GM21717 (cell line): Measurements from ENCODE around the gene PTPRT.
"Not testable (repeated sequence)": the region's sequence is repeated elsewhere in the genome, so short reads cannot be mapped to it uniquely, and the experiment has no call there.

ENCODE experiments used
- ATAC-seq: cut with Tn5 transposase; IDR thresholded peaks from one replicate; pipeline ENCODE4 v1.9.1; 2021; ENCODE audit warnings: mild to moderate bottlenecking, moderate library complexity; ENCODE audit not compliant: unreplicated experiment

Gene PTPRT

DNA sequence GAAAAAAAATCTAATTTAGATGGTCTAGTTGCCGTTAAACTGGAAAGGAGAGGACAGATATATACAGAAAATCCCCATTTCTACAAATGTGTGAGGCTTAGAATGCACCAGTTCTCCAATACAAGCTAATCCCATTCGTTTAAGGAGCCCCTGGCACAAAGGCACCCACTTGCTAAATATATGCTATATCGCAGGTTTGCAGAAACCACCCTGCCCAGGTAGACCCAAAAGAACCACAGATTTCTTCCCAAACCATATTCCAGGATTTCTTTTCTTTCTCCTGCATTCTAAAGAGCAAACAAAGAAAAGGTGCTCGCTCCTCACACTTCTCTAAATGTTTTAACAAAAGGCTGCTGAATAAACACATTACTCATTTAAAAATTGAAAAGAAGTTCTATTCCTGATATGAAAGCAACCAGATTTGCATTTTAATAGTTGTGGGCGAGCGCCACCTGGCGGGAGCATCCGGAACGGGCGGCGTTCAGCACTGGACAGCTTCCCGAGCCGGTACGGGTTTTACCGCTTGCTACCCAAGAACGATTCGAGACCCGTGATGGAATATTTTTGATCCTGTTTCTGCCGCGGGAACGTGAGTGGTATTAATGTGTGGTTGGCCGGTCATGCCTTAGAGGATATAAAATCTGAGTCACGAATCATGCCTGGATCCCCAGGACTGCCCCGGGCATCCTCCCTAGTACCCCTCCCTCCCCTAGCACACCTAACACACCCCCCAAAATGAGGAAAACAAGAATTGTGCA is 2.1 kb downstream of the PTPRT start:
- ATAC-seq, result no peak

DNA sequence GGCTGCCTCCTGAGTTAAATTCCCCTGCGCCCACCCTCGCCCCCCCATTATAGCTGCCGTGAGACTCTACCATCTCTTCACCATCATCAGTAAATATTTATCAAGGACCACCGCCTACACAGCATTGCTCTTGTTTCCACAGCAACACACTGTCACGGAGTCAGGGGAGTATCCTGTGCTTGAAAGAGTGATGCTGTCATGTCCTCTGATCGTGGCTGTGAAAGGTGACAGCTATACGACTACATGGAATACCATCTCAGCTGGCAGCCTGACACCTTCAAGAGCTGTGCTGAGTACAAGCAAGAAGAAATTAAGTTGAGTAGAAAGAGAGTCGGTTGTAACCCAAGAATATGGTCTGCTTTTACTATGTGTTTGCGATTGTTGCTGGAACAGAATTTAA is 3.4 kb downstream of the PTPRT start:
- ATAC-seq, result no peak

DNA sequence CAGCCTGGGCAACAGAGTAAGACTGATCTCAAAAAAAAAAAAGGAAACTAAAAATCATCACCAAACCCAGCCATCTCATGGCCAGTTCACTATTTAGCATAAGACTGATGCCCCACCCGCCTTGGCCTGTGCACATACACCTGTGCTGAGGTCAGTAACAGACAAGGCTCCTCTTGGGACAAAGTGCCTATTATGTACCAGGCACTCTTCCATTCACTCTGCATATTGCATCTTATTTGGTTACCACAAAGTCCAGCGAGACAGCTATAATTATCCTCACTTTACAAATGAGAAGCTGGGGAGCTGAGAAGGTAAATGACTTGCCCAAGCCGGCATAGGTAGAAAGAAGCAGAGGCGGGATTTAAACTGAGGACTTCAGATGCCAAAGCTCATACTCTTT is 3.8 kb downstream of the PTPRT start:
- ATAC-seq, result no peak

DNA sequence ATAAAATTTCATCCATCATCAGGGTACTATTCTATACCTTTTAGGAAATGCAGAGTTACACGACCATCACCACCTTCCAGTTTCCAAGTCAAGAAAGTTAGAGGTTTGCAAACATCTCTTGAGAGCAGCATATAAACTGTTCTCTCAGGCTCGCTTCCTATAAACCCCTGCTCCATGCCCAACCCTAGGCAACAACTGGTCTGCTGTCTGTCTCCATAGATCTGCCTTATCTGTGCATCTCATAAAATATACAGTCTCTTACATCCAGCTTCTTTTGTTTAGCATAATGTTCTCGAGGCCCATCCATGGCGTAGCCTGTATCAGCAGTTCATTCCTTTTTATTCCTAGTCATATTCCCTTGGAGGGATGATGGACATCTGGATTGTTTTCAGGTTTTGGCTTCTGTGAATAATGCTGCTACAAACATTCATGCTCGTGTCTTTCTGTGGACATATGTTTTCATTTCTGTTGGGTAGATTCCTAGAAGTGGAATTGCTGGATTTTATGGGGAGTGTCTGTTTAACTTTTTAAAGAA is 6.1 kb downstream of the PTPRT start:
- ATAC-seq, result no peak

DNA sequence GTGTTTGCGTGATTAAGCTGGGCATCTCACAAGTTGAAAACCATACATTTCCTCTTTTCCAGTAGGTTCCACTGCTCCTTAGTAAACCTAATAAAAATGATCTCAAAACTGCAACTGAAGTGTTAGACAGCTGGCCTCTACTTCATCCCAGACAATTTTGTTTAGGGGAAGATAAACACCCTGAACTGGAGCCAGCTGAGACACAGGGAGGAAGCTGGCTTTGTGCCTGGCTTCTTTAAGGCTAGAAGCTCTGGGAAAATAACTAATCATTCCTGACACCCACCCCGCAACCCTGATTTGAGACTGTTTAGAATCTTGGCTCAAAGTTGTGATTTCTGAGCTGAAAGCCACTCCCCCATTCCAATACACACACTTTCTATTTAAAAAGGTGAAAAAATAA is 11.6 kb downstream of the PTPRT start:
- no peak for ATAC-seq

DNA sequence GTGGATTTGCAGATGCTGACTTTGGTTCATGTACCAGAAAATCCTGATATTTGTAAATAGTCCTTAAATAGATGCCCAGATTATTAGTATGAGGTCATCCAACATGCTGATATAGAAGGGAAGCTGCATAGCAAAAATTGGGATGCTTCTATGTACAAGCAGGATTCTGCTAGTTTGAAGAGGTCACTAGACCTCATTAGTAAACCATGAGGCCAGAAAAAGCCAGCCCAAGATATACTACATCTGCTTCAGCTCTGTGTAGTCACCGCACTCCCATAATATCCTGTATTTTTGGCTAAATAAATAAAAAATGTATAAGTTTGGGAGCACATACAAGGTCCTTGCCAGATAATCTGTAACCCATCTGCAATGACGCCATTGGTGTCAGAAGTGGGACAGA is 13.0 kb downstream of the PTPRT start:
- ATAC-seq, result no peak

DNA sequence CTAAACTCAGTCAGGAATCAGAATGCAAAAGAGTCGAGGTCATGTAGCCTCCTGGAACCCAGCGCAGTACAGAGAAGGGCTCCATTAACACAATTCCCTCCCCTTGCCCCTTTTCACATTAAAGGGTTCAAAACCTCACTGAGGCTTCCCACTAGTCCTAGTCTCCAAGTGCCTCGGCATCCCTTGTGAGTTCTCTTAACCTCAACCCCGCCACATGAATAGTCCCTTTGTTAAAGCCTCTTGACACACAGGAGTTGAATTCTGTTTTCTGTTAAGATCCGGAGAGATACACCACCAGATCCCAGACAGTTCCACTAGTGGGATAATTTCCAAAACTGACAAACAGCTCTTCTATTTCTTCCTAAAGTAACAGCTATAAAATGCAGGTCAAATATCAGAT is 17.8 kb downstream of the PTPRT start:
- ATAC-seq, result no peak

DNA sequence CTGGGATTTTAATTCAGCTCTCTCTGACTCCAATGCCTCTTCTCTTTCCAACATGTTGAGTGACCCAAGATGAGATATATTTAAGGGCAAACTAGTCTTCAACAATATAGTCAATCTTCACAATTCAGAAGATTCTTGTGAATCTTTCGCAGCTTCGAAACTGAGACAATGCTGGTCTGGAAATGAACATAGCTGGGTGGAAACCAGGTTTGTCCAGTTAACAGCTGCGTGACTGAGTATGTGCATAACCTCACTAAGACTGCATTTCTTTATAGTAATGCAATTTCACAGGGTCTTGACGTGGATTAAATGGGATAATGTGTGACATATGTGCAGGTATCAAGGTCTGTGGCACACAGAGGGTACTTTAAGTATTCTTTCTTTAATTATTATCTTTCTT is 18.9 kb downstream of the PTPRT start:
- ATAC-seq, result no peak

DNA sequence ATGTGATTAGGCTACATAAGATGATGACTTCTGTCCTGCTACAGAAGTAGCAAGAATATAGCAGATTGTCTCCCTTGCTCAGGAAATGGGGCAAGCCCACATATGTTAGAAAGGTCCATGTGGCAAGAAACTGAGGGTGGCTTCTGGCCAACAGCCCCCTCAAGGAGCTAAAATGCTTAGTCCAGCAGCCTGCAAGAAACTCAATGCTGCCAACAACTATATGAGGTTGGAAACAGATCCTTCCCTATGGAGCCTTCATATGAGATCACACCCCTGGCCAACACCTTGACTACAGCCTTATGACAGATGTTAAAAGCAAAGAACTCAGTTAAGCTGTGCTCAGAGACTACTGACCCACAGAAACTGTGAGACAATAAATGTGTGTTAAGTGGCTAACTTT is 22.1 kb downstream of the PTPRT start:
- no peak for ATAC-seq

DNA sequence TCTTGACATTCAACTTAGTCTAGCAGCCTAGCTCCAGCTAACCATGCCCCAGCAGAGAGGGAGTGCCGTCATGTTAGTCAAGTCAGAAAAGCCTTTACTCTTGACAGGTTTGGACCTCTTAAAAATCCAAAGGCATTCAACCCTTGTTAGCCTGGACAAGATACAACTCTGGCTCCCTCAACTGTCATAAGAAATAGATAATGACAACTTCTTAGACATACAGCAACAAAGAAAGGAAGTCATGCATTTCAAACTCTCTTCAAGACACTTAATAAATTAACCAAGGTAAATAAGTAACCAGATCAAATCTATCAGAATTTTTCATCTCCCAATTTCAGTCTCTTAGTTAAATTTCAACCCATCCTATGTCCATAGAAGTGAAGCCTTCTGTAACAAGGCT is 22.7 kb downstream of the PTPRT start:
- no peak for ATAC-seq

DNA sequence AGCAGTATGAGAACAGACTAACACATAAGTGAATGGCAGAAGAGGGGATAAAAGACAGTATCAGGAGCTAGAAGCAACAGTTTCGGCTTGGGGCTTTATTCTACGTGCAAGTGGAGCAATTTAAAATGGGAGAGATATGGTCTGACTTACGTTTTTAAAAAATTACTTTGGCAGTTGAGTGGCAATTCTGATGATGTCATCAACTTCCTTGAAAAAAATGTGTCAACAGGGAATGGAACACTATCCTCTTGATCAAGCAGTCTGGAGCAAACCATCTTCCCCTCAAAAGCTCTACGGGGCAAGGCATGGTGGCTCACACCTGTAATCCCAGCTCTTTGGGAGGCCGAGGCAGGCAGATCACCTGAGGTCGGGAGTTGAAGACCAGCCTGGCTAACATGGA is 24.1 kb downstream of the PTPRT start:
- no peak for ATAC-seq

DNA sequence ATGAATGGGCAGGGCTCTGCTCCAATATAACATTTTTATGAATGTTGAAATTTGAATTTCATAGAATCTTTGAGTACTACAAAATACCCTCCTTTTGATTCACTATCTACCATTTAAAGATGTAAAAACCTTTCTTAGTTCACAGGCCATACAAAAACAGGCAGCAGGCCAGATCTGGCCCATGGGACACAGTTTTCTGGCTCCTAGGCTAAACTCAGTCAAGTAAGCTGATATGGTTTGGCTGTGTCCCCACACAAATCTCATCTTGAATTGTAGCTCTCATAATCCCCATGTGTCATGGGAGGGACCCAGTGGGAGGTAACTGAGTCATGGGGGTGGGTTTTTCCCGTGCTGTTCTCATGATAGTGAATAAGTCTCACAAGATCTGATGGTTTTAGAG is 25.0 kb downstream of the PTPRT start:
- not testable (repeated sequence) for ATAC-seq

DNA sequence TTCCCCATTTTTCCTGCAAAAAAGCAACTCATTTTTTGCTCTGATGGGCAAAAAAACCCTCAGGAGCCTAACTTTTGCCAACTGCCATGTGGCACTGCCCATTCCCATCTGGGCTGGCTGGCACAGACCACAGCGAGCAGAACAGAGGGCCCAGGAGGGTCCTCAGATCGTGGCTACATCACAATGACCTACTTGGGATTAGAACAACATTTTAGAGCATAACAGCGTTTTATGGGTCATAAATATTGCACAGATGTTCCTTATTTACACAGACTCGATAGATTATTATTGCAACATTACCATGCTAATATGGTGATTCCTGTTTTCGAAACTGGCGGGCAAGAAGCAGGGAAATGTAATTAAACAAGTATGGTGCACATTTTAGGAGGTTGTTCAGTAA is 28.0 kb downstream of the PTPRT start:
- ATAC-seq, result no peak

DNA sequence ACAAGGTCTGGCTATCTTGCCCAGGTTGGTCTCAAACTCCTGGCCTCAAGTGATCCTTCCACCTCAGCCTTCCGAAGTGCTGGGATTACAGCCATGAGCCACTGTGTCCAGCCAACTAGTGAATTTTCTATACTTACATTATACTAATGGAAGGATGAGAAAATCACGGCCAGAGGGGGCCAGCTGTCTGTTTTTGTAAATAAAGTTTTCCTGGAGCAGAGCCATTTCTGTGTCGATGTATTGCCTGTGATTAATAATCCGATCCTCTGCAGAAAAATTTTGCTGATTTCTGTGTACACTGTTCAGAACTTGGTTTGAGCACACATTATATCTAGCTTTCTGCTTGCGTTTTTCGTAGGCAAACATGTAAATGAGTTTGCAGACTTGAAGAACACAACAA is 28.8 kb downstream of the PTPRT start:
- no peak for ATAC-seq

DNA sequence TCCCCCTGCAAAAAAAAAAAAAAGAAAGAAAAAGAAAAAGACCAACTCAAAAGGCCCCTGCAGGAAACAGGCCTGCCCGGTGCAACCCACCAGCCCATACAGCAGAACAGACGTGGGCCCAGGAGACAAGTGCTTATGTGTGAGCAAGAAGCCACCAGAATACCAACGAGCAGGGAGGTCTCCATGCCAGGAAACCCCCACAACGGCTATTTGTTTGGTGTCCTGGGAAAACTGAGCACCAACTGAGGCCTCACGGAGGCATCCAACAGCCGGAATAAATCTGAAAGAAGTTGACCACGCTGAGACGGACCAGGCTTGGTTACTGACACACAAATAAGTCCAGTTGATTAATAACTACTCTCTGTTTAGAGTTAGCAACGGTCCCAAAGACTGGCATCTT is 29.7 kb downstream of the PTPRT start:
- ATAC-seq, result no peak

DNA sequence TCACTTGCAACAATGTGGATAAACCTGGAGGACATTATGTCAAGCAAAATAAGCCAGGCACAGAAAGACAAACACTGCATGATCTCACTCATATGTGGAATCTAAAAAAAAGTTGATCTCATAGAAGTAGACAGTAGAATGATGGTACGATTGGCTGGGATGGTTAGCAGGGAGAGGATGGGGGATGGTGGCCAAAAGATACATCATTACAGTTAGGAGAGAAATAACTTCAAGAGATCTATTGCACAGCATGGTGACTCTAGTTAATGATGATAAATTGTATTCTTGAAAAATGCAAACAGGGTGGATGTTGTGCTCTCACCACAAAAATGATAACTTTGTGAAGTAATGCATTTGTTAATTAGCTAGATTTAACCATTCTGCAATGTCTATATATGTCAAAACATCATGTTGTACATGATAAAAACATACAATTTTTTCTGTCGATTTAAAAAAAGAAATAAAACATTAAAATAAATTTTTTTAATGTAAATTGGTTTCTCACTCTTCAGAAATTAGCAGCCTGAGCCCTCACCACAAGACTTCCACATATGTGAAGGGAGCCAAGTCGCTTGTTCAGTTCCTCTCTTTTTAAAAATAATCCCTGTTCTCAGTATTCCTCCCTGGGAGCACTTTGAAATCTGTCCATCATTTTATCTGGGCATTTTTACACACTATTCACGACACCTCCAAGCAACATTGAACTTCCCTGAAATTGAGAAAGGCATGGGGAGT is 34.2 kb downstream of the PTPRT start:
- no peak for ATAC-seq

DNA sequence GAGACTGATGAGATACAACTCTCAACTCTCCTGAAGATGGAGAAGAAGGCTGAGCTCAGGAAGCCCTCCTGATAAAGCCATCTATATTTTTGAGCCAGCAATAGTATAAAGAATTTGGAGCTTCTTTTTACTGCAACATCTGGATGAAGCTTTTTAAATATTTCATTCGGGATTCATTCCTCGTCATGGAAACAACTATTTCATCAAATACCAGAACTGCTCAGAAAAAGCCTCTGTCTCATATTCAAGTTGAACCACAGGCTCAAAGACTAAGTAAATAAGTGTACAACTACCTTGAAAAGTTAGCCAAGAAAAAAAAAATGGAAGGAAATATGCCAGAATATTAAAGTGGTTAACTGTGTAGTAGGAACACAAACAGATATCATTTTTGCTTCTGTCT is 37.8 kb downstream of the PTPRT start:
- no peak for ATAC-seq

DNA sequence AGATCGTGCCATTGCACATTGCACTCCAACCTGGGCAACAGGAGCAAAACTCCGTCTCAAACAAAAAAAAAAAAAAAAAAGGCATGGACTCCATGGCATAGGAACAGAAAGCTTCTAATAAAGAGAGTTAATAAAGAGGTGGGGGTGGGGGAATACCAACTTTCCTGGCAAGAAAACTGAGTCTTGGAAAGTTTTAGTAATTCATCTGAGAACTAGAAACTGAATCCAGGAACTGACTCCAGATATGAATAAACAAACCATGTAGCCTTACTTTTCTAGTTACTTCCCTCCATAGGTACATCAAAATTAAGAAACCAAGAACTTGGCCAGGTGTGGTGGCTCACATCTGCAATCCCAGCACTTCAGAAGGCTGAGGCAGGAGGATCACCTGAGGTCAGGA is 38.5 kb downstream of the PTPRT start:
- no peak for ATAC-seq

DNA sequence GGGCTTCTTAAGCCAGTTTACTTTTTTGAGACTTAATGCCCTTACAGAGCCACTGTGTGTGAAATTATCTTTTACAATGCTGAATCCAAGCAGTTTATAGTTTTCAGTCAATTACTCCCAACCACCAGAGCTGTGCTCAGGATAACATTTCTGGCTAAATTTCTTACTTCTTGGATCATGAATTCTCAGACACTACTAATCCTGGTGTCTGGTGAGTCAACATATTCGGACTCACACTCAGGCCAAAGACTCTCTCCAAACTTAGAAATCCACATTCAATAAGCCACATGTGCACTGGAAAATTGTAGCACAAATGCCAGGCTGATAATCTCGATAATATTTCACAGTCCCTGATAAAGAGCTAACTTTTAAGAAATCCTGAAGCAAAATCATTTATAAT is 49.0 kb downstream of the PTPRT start:
- no peak for ATAC-seq

DNA sequence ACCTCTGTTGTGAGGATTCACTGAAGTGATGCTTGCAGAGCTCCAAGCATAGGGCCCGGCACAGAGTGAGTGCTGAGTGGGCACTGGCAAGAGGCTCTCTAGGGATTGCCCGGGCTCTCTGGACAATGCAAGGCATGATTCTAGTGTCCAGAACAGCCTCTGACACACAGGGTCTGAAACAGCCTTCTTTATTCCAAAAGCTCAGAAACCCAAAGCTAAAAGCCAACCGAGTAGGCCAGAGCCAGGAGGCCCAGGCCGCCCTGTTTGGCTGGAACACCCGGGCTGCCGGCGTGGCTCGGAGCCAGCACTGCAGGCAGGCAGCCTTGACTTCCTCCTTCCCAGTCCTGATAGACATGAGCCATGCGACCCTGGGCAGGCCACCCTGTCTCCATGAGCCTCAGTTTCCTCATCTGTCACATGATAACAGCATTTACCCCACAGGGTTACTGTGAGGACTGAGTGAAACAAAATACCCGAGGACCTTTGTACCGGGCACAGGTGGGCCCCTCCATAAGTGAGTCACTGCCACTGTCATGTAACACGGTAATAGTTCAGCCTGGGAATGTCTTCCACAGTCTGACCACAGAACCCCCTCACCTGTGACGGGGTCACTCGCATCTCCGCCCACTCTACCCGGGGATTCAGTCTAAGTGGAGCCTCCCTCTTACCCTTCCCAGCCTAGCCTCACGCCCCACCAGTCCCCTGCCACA is 51.5 kb downstream of the PTPRT start:
- ATAC-seq, result no peak

DNA sequence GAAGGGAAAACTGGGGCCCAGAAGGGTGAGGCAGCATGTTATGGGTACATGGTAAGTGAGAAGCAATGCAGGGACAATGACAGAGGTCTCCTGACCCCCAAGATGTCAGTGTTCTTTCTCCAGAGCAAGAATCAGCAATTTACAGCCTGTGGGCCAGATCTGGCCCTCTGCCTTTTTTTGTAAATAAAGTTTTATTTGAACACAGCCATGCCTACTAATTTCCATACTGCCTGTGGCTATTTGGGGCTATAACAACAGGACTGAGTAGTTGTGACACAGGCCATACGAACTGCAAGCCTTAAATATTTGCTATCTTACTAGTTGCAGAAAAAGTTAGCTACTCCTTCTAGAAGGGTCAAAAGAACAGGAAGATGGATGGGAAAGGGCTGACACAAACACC is 52.5 kb downstream of the PTPRT start:
- no peak for ATAC-seq

DNA sequence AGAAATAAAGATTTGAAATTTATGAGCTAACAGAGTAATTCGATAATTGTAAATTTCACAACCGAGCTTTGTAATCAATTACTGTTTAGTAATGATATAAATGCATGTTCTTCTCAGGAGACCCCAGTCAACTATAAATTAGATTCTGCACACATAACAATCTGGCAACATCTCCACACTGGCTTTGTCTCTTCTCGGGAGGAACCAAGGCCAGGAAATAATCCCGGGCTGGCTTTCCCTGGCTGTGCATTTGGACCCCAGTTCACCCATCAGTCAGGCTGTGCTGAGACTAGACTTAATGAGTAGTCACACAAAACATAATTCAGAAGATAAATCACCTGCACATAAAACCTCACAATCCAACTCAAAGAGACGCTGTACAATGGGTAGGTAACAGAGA is 65.5 kb downstream of the PTPRT start:
- no peak for ATAC-seq
